ENCODE results near the gene CARHSP1.
"Not testable (repeated sequence)": the region's sequence is repeated elsewhere in the genome, so short reads cannot be mapped to it uniquely, and the experiment has no call there.

Gene CARHSP1

DNA sequence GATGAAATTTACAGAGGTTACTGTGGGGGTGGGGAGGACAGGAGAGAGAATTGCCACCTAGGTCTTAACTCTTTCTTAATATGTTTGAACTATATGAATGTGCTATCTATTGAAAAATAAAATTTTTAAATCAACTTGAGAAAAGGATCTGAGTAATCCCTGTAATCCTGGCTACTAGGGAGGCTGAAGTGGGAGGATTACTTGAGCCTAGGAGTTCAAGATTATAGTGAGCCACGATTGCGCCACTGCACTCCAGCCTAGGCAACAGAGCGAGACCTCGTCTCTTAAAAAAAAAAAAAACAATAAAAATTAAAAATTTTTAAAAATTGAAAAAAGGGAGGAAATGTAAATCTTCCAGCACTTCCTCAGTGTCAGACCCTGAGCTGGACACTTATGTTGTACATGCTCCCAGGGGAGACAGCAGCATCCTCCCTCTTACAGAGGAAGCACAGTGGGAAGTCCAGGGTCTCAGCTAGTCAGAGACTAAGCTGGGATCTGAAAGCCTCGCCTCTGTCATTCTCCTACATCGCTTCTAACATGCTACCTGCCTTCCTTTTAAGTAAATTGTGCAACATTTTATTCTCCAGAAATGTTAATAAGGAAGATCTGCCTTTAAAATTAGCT is 49.3 kb downstream of the CARHSP1 start:
- no peak for DNase-seq

- no peak for DNase-seq
Measured at GRCh38 chr16:8818504-8819270, 50.1 kb downstream of the CARHSP1 start.

- no peak for DNase-seq
Measured at GRCh38 chr16:8816967-8817655, 51.7 kb downstream of the CARHSP1 start.

DNA sequence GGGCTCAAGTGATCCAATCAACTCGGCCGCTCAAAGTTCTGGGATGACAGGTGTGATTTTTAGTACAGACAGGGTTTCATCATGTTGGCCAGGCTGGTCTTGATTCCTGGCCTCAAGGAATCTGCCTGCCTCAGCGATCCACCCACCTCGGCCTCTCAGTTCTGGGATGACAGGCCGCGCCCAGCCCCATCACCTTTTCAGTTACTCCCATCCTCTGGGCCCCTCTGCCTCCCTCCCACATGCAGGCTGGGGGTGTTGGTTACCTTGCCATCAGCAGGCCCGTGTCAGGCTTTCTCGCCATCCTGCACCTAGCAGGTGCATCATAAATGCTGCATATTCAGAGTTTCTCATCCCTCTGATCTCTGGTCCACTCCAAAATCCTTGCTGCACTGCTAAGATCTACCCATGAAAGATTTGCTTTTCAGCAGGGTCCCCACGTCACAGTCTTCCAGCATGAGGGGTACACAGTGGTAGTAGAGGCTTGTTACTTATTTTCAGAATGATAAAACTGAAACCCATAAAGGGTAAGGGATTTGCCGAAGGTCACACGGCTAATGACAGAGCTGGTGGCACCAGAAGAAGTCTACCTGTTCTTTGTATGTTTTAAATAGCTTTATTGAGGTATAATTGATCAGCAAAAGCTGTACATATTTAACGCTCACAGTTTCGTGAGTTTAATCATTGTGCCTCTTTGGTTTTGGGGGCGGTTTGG is 54.6 kb downstream of the CARHSP1 start:
- DNase-seq, result no peak

DNA sequence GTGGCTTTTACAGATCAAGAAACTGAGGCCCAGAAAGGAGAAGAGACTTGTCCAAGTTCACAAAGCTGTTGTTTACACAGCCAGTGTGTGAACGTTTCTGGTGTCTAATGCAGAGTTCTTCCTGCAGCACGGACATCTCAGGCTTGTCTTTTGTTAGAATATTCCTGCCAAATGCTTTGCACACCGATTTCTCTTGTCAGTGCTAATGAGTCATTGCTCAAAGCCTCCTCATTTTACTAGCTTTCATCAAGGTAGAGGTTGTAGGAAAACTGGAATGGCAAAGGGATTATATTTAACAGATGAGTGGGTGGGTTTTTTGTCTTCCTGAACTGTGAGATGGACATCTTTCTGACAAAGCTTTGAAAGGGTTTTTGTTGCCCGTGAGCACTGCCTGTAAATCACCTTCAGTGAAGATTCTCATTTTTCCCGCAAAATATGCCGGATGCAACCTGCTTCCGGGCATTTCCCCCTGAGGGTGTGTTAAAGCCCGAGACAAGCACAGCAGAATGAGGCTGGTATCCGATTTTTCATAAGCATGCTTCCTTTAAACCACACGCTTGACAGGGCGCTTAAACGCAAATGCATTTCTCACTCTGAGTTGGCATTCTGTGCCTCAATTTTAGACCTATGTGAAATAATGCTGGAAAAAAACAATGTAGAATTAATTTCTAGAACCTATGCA is 56.5 kb downstream of the CARHSP1 start:
- DNase-seq, result no peak

DNA sequence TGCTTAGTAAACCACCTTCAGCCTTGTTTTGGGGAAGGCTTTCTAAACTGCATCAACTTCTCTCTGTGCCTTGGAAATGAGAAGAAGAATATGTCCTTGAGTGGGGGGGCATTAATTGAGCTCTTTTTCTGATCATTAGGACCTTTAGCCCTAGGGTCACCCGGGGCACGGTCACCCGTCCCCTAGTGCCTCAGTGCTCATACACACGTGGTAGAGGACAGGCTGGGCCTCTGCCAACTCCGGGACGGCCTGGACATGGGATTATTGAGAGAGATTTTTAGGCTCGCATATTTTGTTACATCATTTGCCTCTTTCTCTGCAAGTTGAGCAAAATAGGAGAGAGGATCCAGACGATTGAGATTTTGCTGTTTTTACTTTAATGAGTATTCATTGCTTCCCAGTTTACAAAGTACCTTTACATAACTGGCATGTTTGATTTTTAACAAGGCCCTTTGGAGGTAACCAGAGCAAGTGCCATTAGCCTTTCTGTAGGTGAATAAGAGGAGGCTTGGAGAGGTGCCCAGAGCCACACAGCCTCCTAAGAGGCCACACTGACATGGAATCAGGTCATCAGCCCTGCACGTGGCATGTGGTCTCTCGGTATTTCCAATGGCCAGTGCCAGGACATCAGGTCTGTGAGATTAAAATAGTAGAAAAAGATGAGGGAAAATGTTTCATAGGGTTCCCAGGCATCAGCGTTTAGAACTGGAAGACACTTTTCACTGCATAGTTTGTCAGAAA is 60.0 kb downstream of the CARHSP1 start:
- DNase-seq, result no peak

GRCh38 chr16:8808009-8808408 is 60.8 kb downstream of the CARHSP1 start:
- no peak for DNase-seq

DNA sequence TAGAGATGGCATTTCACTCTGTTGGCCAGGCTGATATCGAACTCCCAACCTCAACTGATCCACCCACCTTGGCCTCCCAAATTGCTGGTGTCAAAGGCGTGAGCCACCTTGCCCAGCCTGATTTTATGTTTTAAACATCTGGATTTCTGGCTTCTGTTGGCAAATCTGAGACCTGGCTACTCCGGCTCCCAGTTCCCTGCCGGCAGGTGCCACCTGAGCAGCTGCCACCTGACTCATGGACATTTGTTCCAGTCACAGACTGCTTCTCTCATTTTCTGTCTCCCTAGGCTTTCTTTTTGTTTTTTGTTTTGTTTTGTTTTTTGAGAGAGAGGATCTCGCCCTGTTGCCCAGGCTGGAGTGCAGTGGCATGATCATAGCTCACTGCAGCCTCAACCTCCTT is 61.6 kb downstream of the CARHSP1 start:
- DNase-seq, result no peak

GRCh38 chr16:8806272-8806983 is 62.4 kb downstream of the CARHSP1 start:
- no peak for DNase-seq

- no peak for DNase-seq
Measured at GRCh38 chr16:8804313-8804712, 64.5 kb downstream of the CARHSP1 start.

GRCh38 chr16:8803733-8804132 is 65.1 kb downstream of the CARHSP1 start:
- not testable (repeated sequence) for DNase-seq
